LoVo (cell line): ENCODE results near the gene CDKN2D.

Experiments used
- DNase-seq: peaks from one replicate; pipeline ENCODE4 v3.0.0-alpha.2; 2016; ENCODE audit warnings: low spot score

Gene CDKN2D

GRCh38 chr19:10520652-10521318, 48.0 kb downstream of the CDKN2D start:
- no peak for DNase-seq

- DNase-seq, result no peak
Measured at GRCh38 chr19:10519421-10519820, 49.4 kb downstream of the CDKN2D start.

GRCh38 chr19:10518444-10519361, 50.1 kb downstream of the CDKN2D start:
- DNase-seq, result no peak

GRCh38 chr19:10517760-10518443, 50.9 kb downstream of the CDKN2D start:
- DNase-seq, result no peak

- no peak for DNase-seq
Measured at GRCh38 chr19:10517361-10517759, 51.4 kb downstream of the CDKN2D start, which contains the start of gene S1PR5. TSS of gene S1PR5 (minus strand) at chr19:10517447. CDS start at chr19:10515011, 2,436 bp downstream.

GRCh38 chr19:10516671-10517286, 52.0 kb downstream of the CDKN2D start:
- DNase-seq, result no peak
